Measurements from ENCODE around the gene SWI5. TPM values are rescaled to one million over a fixed set of nuclear protein-coding genes. Genes with fewer than 3 reads are reported as not detected.

The SWI5 gene
- total and polyA plus RNA-seq, 2 experiments from 2014 or later = 29.0 to 55.7 TPM

DNA sequence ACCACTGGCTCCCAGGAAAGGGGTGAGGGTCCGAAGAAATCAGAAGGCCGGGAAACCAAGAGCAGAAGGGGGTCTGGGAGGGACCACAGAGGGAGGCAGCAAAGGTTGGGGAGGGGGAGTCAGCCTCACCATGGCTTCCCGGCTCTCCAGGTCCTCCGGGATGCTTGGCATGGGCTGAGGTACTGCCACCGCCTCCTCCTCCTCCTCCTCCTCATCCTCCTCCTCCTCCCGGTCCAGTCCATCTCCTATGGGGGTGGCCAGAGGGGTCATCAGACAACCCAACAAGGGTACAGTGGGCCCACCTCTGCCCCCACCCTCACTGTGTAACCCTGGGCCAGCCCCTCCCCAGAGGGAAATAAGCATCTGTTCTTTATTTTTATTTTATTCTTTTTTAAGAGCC is 17.8 kb upstream of the SWI5 start:
- H3K4me2 ChIP-seq = no peak overlapping the region
- no peaks in the 10 kb centered on the region for H3K27me3 ChIP-seq
- H3K36me3 ChIP-seq (replicated peaks; ENCODE audit: insufficient read depth, low read depth) = peaks cover 3% of the 10 kb centered on the region
- DNase-seq (ENCODE audit: low spot score) = no peak
- no peaks in the 10 kb centered on the region for H3K79me2 ChIP-seq
- no peaks in the 10 kb centered on the region for H3K9me2 ChIP-seq (replicated peaks; ENCODE audit: insufficient read depth)
- TF ChIP-seq, protein P1, sequence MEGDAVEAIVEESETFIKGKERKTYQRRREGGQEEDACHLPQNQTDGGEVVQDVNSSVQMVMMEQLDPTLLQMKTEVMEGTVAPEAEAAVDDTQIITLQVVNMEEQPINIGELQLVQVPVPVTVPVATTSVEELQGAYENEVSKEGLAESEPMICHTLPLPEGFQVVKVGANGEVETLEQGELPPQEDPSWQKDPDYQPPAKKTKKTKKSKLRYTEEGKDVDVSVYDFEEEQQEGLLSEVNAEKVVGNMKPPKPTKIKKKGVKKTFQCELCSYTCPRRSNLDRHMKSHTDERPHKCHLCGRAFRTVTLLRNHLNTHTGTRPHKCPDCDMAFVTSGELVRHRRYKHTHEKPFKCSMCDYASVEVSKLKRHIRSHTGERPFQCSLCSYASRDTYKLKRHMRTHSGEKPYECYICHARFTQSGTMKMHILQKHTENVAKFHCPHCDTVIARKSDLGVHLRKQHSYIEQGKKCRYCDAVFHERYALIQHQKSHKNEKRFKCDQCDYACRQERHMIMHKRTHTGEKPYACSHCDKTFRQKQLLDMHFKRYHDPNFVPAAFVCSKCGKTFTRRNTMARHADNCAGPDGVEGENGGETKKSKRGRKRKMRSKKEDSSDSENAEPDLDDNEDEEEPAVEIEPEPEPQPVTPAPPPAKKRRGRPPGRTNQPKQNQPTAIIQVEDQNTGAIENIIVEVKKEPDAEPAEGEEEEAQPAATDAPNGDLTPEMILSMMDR (IDR thresholded peaks at IDR 0.05; ENCODE audit: poor library complexity) = no peak
- TF ChIP-seq EZH2 (IDR thresholded peaks at IDR 0.05; ENCODE audit: borderline replicate concordance) (no peak), EZH2phosphoT487 (IDR thresholded peaks at IDR 0.05; ENCODE audit: low read depth, severe bottlenecking, unreplicated experiment) (no peak)
- H3K9me3 ChIP-seq (ENCODE audit: low read depth) = no peaks in the 10 kb centered on the region
- H3K4me3 ChIP-seq = no peak overlapping the region
- no peak overlapping the region for H3K27ac ChIP-seq
- no peaks in the 10 kb centered on the region for H4K20me1 ChIP-seq (ENCODE audit: insufficient read depth, poor library complexity, severe bottlenecking)
- WGBS (ENCODE audit: low lambda C conversion rate, missing lambda C conversion rate) = 97% methylated on average over 3 of the region's 6 CpGs
- no peaks in the 10 kb centered on the region for H3K4me1 ChIP-seq (ENCODE audit: insufficient read depth)
- H2AFZ ChIP-seq = no peak overlapping the region

DNA sequence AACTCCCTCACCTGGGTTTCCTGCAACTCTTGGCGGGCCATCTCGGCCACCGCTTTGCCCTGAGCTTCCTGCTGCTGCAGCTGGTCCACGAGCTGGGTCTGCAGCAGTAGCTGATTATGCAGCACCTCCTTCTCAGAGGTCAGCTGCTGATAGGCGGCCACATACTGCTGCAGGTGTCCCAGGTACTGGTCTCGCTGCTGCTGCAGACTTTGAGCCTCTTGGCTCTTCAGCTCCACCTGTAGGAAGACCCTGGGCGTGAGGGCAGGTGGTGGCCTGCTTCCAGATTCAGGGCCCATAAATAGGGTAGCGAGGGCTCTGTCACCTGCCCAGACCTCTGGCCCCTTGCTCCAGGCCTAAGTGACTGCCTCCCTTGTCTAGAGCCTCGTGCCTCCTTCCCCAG is 16.9 kb upstream of the SWI5 start:
- H3K36me3 ChIP-seq (replicated peaks; ENCODE audit: insufficient read depth, low read depth) = peaks cover 3% of the 10 kb centered on the region
- 92% methylated on average over 9 of the region's 9 CpGs for WGBS (ENCODE audit: low lambda C conversion rate, missing lambda C conversion rate)
- H3K4me1 ChIP-seq (ENCODE audit: insufficient read depth) = no peaks in the 10 kb centered on the region
- no peaks in the 10 kb centered on the region for H3K79me2 ChIP-seq
- H3K27me3 ChIP-seq = no peaks in the 10 kb centered on the region
- no peaks in the 10 kb centered on the region for H3K9me2 ChIP-seq (replicated peaks; ENCODE audit: insufficient read depth)
- DNase-seq (ENCODE audit: low spot score) = no peak
- TF ChIP-seq, protein P1 (IDR thresholded peaks at IDR 0.05; ENCODE audit: poor library complexity) = no peak
- TF ChIP-seq EZH2phosphoT487 (IDR thresholded peaks at IDR 0.05; ENCODE audit: low read depth, severe bottlenecking, unreplicated experiment) (no peak), EZH2 (IDR thresholded peaks at IDR 0.05; ENCODE audit: borderline replicate concordance) (no peak)
- H4K20me1 ChIP-seq (ENCODE audit: insufficient read depth, poor library complexity, severe bottlenecking) = no peaks in the 10 kb centered on the region
- no peaks in the 10 kb centered on the region for H3K9me3 ChIP-seq (ENCODE audit: low read depth)
- H2AFZ ChIP-seq = no peak overlapping the region
- H3K4me2 ChIP-seq = no peak overlapping the region
- no peak overlapping the region for H3K4me3 ChIP-seq
- no peak overlapping the region for H3K27ac ChIP-seq

DNA sequence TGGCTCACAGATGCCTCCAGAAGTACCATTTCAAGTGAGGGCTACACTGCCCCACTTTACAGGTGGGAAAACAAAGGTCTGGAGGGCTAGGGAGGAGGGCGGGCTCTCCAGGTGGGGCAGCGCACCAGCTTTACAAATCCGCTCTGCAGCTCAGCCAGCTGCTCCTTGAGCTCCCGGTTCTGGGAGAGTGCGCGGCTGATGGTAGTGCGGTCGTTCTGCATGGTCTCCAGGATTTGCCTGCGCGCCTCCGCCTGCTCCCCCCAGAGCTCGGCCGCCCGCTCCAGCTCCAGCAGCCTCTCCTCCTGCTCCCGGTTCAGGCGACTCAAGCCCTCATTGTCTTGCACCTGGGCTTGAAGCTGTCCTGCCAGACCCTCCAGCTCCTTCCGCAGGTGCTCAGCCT is 15.7 kb upstream of the SWI5 start:
- Histone ChIP-seq H3K4me1 (ENCODE audit: insufficient read depth) (no peaks in the 10 kb centered on the region), H3K9me2 (replicated peaks; ENCODE audit: insufficient read depth) (no peaks in the 10 kb centered on the region), H2AFZ (no peak overlapping the region), H3K4me2 (no peak overlapping the region), H3K9me3 (ENCODE audit: low read depth) (no peaks in the 10 kb centered on the region), H3K27me3 (no peaks in the 10 kb centered on the region), H3K36me3 (replicated peaks; ENCODE audit: insufficient read depth, low read depth) (peaks cover 3% of the 10 kb centered on the region), H3K27ac (no peak overlapping the region), H3K79me2 (no peaks in the 10 kb centered on the region), H4K20me1 (ENCODE audit: insufficient read depth, poor library complexity, severe bottlenecking) (no peaks in the 10 kb centered on the region), H3K4me3 (no peak overlapping the region)
- TF ChIP-seq EZH2 (IDR thresholded peaks at IDR 0.05; ENCODE audit: borderline replicate concordance) (no peak), EZH2phosphoT487 (IDR thresholded peaks at IDR 0.05; ENCODE audit: low read depth, severe bottlenecking, unreplicated experiment) (no peak)
- TF ChIP-seq, protein P1 (IDR thresholded peaks at IDR 0.05; ENCODE audit: poor library complexity) = no peak
- DNase-seq (ENCODE audit: low spot score) = no peak
- 97% methylated on average over 14 of the region's 17 CpGs for WGBS (ENCODE audit: low lambda C conversion rate, missing lambda C conversion rate)

DNA sequence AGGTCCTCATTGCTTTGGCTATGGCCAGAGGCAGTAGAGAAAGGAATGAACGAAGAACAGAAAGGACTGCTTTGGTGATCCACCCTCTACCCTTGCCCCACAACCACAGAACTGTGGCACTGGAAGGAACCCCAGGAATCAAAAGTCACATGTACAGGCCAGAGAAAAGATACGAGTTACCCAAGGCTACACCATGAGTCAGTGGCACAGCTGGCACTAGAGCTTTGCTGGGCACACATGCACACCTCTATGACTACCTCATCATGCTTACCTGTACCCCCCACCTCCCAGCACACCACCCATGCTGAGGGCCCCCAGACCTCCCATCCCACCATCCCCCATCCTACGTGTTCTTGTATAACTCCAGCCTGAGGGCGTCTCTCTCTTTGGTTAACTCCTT is 13.4 kb upstream of the SWI5 start:
- 92% methylated on average over 4 of the region's 4 CpGs for WGBS (ENCODE audit: low lambda C conversion rate, missing lambda C conversion rate)
- H3K4me2 ChIP-seq = no peak overlapping the region
- H3K4me3 ChIP-seq = no peak overlapping the region
- H4K20me1 ChIP-seq (ENCODE audit: insufficient read depth, poor library complexity, severe bottlenecking) = no peaks in the 10 kb centered on the region
- no peaks in the 10 kb centered on the region for H3K27me3 ChIP-seq
- no peaks in the 10 kb centered on the region for H3K9me3 ChIP-seq (ENCODE audit: low read depth)
- no peak overlapping the region for H2AFZ ChIP-seq
- H3K27ac ChIP-seq = no peak overlapping the region
- no peaks in the 10 kb centered on the region for H3K9me2 ChIP-seq (replicated peaks; ENCODE audit: insufficient read depth)
- TF ChIP-seq, protein P1 (IDR thresholded peaks at IDR 0.05; ENCODE audit: poor library complexity) = no peak
- TF ChIP-seq EZH2phosphoT487 (IDR thresholded peaks at IDR 0.05; ENCODE audit: low read depth, severe bottlenecking, unreplicated experiment) (no peak), EZH2 (IDR thresholded peaks at IDR 0.05; ENCODE audit: borderline replicate concordance) (no peak)
- DNase-seq (ENCODE audit: low spot score) = no peak
- H3K4me1 ChIP-seq (ENCODE audit: insufficient read depth) = no peaks in the 10 kb centered on the region
- no peaks in the 10 kb centered on the region for H3K79me2 ChIP-seq
- peaks cover 3% of the 10 kb centered on the region for H3K36me3 ChIP-seq (replicated peaks; ENCODE audit: insufficient read depth, low read depth)

All from hepatocyte (in vitro differentiated cells).